ENCODE data around the gene DCTN4. TPM values are rescaled to one million over a fixed set of nuclear protein-coding genes. Genes with fewer than 3 reads are reported as not detected.

The DCTN4 gene
- total RNA-seq, 4 donors from 2014 or later = 23.2 to 55.3 (median 42.4) TPM

DNA sequence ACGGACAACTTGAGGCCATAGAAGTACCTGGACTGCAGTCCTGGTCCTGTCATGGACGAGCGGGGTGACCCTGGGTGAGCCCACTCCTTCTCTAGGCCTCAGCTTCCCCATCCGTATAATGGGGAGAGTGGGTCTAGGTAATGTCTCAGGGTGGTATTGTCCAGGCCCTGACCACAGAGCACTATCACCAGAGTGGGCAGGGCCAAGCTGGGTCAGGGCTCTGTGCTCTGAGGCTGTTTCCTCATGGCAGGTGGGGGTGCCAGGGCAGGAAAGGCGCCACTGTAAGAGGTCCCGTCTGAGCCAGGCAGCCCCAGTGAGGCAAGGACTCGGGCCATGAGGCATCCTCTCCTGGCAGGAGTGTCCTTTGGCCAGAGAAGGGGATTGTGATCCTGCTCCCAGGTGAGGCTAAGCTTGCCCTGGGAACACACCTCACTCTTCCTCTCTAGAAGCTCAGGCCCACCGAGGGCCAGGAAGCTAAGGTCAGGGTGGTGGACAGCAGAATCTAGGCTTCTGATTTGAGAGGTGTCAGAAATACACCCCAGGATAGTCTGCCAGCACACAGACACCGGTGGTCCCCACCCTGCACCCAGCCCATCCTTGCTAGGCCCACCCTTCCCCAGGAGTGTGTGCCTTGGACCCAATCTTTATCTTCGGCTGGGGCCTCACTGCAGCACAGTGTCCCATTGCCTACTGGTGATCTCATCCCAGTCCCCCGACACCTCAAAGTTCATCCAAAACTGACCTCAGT lies 99.3 kb downstream of the DCTN4 start:
- Histone ChIP-seq H3K9me3 (no peaks in the 10 kb centered on the region), H3K27me3 (no peaks in the 10 kb centered on the region), H3K4me3 (no peak overlapping the region), H3K27ac (no peak overlapping the region), H3K36me3 (no peaks in the 10 kb centered on the region), H3K4me1 (peaks cover 0 to 23% (median 17%) of the 10 kb centered on the region in 4 donors)
- TF ChIP-seq EP300 (IDR thresholded peaks at IDR 0.05; ENCODE audit: low read depth) (no peak), POLR2A (IDR thresholded peaks at IDR 0.05) (no peak), POLR2AphosphoS5 (IDR thresholded peaks at IDR 0.05) (no peak)
- TF ChIP-seq, protein P1, sequence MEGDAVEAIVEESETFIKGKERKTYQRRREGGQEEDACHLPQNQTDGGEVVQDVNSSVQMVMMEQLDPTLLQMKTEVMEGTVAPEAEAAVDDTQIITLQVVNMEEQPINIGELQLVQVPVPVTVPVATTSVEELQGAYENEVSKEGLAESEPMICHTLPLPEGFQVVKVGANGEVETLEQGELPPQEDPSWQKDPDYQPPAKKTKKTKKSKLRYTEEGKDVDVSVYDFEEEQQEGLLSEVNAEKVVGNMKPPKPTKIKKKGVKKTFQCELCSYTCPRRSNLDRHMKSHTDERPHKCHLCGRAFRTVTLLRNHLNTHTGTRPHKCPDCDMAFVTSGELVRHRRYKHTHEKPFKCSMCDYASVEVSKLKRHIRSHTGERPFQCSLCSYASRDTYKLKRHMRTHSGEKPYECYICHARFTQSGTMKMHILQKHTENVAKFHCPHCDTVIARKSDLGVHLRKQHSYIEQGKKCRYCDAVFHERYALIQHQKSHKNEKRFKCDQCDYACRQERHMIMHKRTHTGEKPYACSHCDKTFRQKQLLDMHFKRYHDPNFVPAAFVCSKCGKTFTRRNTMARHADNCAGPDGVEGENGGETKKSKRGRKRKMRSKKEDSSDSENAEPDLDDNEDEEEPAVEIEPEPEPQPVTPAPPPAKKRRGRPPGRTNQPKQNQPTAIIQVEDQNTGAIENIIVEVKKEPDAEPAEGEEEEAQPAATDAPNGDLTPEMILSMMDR (IDR thresholded peaks at IDR 0.05) = no peak
- DNase-seq = no peak
- intact Hi-C loops (cut with DNase I; ENCODE audit: low total_unique reads) (loop anchor here (5.0 to 10.0 kb wide), 2 partner anchors 97 to 205 kb away; no protein-coding TSS in a partner anchor), in situ Hi-C loops (cut with MboI; ENCODE audit: low pct_ligation_motif_present in 1 of 4, low pct_unique_long_range_greater_than_20kb in 1 of 4, low sequenced_read_pairs in 3 of 4) (loop anchor here (5.0 to 25.0 kb wide), 3 partner anchors 97 to 197 kb away; no protein-coding TSS in a partner anchor)
- WGBS, 2 donors (ENCODE audit: low coverage in 1 of 2) = 83 to 100% methylated on average over 1 to 11 of the region's 11 CpGs

- no peak overlapping the region for H3K27ac ChIP-seq
Measured at GRCh38 chr5:150658699-150659265, 100.0 kb downstream of the DCTN4 start.

More at GRCh38 chr5:150658699-150659265, 100.0 kb downstream of the DCTN4 start:
- DNase-seq = no peak
- TF ChIP-seq POLR2A (IDR thresholded peaks at IDR 0.05) (no peak), POLR2AphosphoS5 (IDR thresholded peaks at IDR 0.05) (no peak), EP300 (IDR thresholded peaks at IDR 0.05; ENCODE audit: low read depth) (no peak)
- TF ChIP-seq, protein P1 (IDR thresholded peaks at IDR 0.05) = no peak
- Histone ChIP-seq H3K9me3 (no peaks in the 10 kb centered on the region), H3K36me3 (no peaks in the 10 kb centered on the region), H3K4me3 (no peak overlapping the region), H3K4me1 (peaks cover 0 to 23% (median 17%) of the 10 kb centered on the region in 4 donors), H3K27me3 (no peaks in the 10 kb centered on the region)
- in situ Hi-C loops (cut with MboI; ENCODE audit: low pct_ligation_motif_present in 1 of 4, low pct_unique_long_range_greater_than_20kb in 1 of 4, low sequenced_read_pairs in 3 of 4) (loop anchor here (5.0 to 25.0 kb wide), 3 partner anchors 96 to 196 kb away; no protein-coding TSS in a partner anchor), intact Hi-C loops (cut with DNase I; ENCODE audit: low total_unique reads) (loop anchor here (5.0 to 10.0 kb wide), 2 partner anchors 96 to 204 kb away; no protein-coding TSS in a partner anchor)
- 72% methylated on average over 3 of the region's 3 CpGs; no CpG with 5 or more reads in 1 of the 2 donors for WGBS, 2 donors (ENCODE audit: low coverage in 1 of 2)

Other genes with a start within 250 kb of the DCTN4 start
- gene SYNPO, start 118.4 kb downstream of the DCTN4 start, total RNA-seq = 10 to 100 TPM; 15.5 to 89.4 (median 41.8) TPM
- not detected for gene MYOZ3, start 97.8 kb downstream of the DCTN4 start, total RNA-seq
- gene RBM22, start 58.0 kb downstream of the DCTN4 start, total RNA-seq = 10 to 100 TPM; 22.1 to 40.6 (median 35.6) TPM
- gene SMIM3, start 19.7 kb upstream of the DCTN4 start, total RNA-seq = 10 to 100 TPM; 19.1 to 22.4 (median 20.4) TPM
- under 1 TPM in 1 of 4 donors, not detected in 3; 0.82 TPM for gene IRGM, start 87.5 kb upstream of the DCTN4 start, total RNA-seq
- gene ZNF300, start 146.0 kb upstream of the DCTN4 start, total RNA-seq = 1 to 10 TPM; 1.4 to 4.8 (median 3.2) TPM

Data from transverse colon (tissue), 4 donors.